NCI-H1417 treated with DMSO at 0.1 percent for 48 hours (cell line): ENCODE results near the gene BCAN.

Experiments used
- DNase-seq: peaks from one replicate; lab custom pipeline; 2025; lab: John Stamatoyannopoulos, UW

The BCAN gene

GRCh38 chr1:156700736-156701531 is 59.0 kb downstream of the BCAN start:
- no peak for DNase-seq

DNA sequence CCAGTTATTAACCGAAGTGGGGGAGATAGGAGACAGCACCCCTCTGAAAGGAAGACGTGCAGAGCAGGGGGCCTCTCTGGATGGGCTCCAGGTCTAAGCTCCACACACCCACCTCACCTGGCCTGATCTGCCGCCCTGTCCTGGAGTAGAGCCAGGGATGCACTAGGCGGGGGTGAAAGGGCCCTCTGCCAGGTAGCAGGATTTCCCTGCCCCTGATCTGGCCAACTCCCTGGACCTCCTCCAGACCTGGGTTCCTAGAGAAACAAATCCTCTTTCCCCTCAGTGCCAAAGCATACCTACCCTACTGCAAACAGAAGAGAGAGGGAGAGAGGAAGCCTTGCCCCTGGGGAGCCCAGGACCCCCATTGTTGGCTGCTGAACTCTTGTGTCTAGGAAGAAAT is 61.4 kb downstream of the BCAN start:
- no peak for DNase-seq

GRCh38 chr1:156703741-156704140 is 61.8 kb downstream of the BCAN start:
- DNase-seq, result no peak

- DNase-seq, result no peak
These were observed 62.3 kb downstream of the BCAN start for GRCh38 chr1:156704166-156704711.

GRCh38 chr1:156704930-156705320 is 63.0 kb downstream of the BCAN start:
- DNase-seq, result no peak

- no peak for DNase-seq
These were observed 63.5 kb downstream of the BCAN start, which contains the start of gene CRABP2 for GRCh38 chr1:156705321-156705917. CRABP2 (minus strand) TSS chr1:156705583; CDS start chr1:156705446, 137 bp downstream.

GRCh38 chr1:156705918-156706656 is 64.2 kb downstream of the BCAN start:
- DNase-seq, result no peak

DNA sequence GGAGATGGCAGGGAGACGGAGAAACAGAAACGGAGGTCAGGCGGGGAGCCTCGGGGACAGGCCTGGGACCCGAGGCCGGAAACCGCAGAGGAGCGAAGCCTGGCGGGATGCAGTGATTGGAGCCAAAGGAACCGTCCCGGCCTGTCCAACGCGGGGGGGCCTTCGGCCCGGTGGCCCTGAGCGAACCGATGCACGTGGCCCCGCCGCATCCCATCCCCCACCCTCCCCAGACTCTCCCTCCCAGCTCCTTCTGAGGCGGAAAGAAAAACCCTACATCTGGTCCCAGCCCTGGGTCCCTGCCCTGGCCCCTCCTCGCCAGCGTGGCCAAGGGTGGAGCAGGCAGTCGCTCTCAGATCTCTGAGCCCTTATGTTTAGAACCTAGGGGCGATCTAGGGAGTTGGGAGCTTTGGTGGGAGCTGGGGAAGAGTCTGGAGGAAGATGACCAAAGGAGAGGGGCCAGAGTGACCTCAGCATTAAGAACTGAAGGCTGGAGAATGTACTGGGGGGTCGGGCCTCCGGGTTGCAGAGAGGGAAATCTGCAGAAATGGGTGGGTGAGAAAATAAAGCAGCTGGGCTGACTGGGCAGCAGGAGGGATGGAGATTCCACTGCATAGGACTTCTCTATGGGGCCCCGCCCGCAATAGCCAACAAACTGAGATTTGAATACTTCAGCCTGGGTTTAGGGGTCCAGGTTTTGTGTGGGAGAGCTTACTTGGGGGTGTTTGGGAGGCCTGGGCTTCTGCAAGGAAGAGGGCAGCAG is 64.9 kb downstream of the BCAN start:
- no peak for DNase-seq

DNA sequence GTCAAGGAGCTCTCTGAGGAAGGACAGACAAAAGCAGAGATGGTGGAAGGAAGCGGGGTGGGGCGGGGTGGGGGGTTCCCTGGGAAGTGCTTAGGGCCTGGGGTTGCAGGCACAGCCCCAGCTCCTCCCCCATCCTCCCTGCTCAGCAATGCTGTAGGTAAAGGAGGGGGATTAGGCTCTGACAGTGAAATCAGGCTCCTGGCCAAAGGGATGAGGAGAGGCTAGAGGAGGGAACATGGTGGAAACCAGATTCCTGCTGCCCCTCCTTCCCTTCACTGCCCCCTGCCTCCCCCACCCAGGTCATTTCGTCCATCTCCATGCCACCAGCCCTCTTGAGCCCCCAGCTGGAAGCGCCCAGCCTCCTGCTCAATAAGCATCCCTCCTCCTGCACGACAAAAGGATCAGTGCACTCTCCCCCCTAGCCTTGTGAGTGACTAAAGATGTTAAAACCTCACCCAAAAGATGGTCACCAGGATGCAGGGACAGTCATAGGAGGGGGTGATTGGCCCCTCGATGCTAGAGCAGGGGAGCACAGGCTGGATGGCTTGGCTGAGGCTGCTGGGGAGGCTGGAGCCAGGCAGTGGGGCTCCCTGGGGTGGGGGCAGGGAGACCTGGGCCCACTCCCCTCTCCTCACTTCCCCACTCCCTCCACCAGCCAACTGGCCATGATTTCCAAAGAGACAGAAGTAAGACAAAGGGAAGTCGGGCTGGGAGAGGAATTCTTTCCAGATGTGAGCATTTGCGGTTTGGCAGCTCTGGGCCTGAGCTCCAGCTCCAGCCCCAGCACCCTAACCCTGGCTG is 65.7 kb downstream of the BCAN start:
- no peak for DNase-seq

DNA sequence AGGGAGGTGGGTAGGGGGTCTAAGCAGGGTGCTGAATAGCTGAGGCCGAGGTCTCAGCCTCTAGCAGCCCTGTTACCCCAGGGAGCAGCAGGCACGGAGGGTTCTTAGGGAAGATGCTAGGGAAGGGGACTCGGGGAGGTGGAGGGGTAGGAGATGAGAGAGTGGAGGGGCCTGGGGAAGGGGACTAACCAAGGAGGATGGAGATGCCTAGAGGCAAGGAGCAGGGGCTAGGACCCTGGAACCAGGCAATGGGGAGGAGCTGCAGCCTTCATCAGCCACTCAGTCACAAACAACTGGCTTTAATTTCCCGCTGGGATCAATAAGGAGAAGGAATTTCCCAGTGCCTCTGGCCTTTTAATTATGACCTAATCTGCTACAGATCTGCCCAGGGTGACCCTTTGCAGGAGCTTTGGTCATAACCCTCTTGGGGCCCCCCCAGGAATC is 66.3 kb downstream of the BCAN start:
- no peak for DNase-seq

- no peak for DNase-seq
These were observed 67.1 kb downstream of the BCAN start for GRCh38 chr1:156709031-156709430.
